Esophagus muscularis mucosa (tissue), 4 donors: ENCODE data around the gene ZC3H18. TPM values are rescaled to one million over a fixed set of nuclear protein-coding genes. Genes with fewer than 3 reads are reported as not detected.
"Not testable (repeated sequence)": the region's sequence is repeated elsewhere in the genome, so short reads cannot be mapped to it uniquely, and the experiment has no call there.

Experiments
- DNase-seq: peaks from one replicate; pipeline ENCODE4 v3.0.0-alpha.2; 2017; ENCODE audit errors: extremely low spot score
- H3K27ac ChIP-seq, 4 donors: fragments of 200-600 bp; sonication (generic); replicated peaks in 1 of 4; 1 replicate in 3 of 4; 2 replicates in 1 of 4; pipeline ENCODE4 v1.5.1; 2016 to 2019; ENCODE audit warnings: mild to moderate bottlenecking in 1 of 4
- H3K27me3 ChIP-seq, 4 donors: fragments of 200-600 bp; sonication (generic); one replicate each; pipeline versions ENCODE4 v1.5.1 to v1.6.0; 2016 to 2019
- H3K36me3 ChIP-seq, 4 donors: fragments of 200-600 bp; sonication (generic); one replicate each; pipeline ENCODE4 v1.5.1; 2016 to 2019
- H3K4me1 ChIP-seq, 4 donors: fragments of 200-600 bp; sonication (generic); one replicate each; pipeline ENCODE4 v1.5.1; 2016 to 2019
- H3K4me3 ChIP-seq, 4 donors: fragments of 200-600 bp; sonication (generic); 1 replicate in 2 of 4; 2 replicates in 2 of 4; pipeline ENCODE4 v1.5.1; 2016 to 2019; ENCODE audit warnings: mild to moderate bottlenecking in 4 of 4, moderate library complexity in 1 of 4
- H3K9me3 ChIP-seq, 4 donors: fragments of 200-600 bp; sonication (generic); 1 replicate in 3 of 4; 2 replicates in 1 of 4; pipeline ENCODE4 v1.5.1; 2016 to 2019
- EP300 ChIP-seq: sonication (generic); formaldehyde crosslinking; IDR thresholded peaks from one replicate; pipeline ENCODE4 v1.6.1; 2017; ENCODE audit warnings: antibody characterized with exemption
- POLR2A ChIP-seq: fragments of 450-650 bp; IDR thresholded peaks from one replicate; pipeline ENCODE4 v1.6.1; 2017; ENCODE audit warnings: antibody characterized with exemption, moderate library complexity, mild to moderate bottlenecking, low read depth
- POLR2AphosphoS5 ChIP-seq, 2 donors: sonication (generic); formaldehyde crosslinking; IDR thresholded peaks; one replicate each; pipeline ENCODE4 v1.6.1; 2017; ENCODE audit warnings: antibody characterized with exemption in 2 of 2
- WGBS: methylation state at CpG from one replicate; pipeline ENCODE4 v1.1.5; 2018; 5-methylcytosine and 5-hydroxymethylcytosine counted together
- intact Hi-C: fragments of 100-400 bp; cut with DNase I; formaldehyde crosslinking; loops from one replicate; pipeline ENCODE4 v1.15.1; 2023
- total RNA-seq, 4 donors: library from RNA; depleted of rRNA; stranded (reverse); fragments of >200 nt; gene quantifications; one replicate each; pipeline versions ENCODE4 v1.1.0 to v1.2.1, GENCODE V29; 2016
- TF ChIP-seq, protein P1 (sequence below), 3 experiments: fragments of 200-600 bp in 2 of 3; fragments of 450-650 bp in 1 of 3; sonication (generic) in 2 of 3; IDR thresholded peaks; one replicate each; pipeline ENCODE4 v1.5.1; 2017 to 2019; ENCODE audit warnings: antibody characterized with exemption in 3 of 3, mild to moderate bottlenecking in 2 of 3, moderate library complexity in 1 of 3

Gene ZC3H18
- total RNA-seq, 4 donors from 2014 or later, result 15.9 to 29.1 (median 26.6) TPM

DNA sequence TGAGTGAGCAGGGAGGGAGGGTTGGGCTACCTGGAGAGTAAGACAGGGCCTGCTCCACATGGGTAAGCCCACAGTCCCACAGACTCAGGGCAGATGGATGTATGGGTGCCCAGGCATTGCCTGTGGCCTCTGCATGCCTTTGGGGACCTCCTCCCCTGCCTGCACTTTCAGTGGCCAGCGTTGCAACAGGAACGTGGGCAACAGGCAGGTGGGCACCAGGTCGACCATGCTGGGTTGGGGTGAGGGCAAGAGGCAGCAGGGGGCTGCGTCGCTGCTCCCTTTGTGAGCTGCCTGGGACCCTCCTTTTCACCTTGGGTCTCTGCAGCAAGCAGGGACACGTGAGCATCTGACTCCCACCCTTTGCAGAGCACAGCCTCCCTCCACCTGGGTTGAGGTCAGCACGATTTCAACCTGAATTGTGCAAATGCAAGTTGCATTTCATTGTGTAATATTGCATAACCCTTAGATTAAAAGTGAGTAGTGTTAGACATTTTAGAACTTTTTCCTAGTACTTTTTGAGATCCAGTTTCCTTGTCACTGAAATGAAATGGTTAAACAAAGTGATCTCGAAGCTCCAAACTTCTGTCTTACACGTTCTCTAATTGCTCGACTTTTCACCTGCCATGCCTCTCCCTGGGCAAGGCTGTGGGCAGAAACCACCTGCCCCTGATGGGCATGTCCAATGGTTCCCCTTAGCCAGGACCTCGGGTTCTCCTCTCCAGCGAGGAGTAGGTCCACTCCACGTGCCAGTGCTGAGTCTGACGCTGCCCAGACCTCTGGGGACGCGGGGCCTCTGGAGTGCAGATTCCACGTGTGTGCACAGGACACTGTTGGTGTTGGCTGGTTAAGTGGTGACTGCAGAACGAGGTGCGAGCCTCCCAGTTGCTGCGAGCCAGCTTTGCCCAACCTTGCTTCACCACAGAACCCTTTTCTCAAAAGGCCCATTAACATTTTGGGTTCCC lies 35.3 kb downstream of the ZC3H18 start:
- H3K4me3 ChIP-seq, result no peak overlapping the region
- H3K9me3 ChIP-seq, result no peaks in the 10 kb centered on the region
- H3K4me1 ChIP-seq, result peaks cover 5 to 9% (median 6%) of the 10 kb centered on the region in 4 donors
- no peak for DNase-seq
- H3K27ac ChIP-seq, result no peak overlapping the region
- 73% methylated on average over 14 of the region's 20 CpGs for WGBS
- TF ChIP-seq, protein P1, sequence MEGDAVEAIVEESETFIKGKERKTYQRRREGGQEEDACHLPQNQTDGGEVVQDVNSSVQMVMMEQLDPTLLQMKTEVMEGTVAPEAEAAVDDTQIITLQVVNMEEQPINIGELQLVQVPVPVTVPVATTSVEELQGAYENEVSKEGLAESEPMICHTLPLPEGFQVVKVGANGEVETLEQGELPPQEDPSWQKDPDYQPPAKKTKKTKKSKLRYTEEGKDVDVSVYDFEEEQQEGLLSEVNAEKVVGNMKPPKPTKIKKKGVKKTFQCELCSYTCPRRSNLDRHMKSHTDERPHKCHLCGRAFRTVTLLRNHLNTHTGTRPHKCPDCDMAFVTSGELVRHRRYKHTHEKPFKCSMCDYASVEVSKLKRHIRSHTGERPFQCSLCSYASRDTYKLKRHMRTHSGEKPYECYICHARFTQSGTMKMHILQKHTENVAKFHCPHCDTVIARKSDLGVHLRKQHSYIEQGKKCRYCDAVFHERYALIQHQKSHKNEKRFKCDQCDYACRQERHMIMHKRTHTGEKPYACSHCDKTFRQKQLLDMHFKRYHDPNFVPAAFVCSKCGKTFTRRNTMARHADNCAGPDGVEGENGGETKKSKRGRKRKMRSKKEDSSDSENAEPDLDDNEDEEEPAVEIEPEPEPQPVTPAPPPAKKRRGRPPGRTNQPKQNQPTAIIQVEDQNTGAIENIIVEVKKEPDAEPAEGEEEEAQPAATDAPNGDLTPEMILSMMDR (IDR thresholded peaks at IDR 0.05), result no peak
- TF ChIP-seq EP300, result no peak
- TF ChIP-seq POLR2AphosphoS5 (IDR thresholded peaks at IDR 0.05), result no peak
- no peak for TF ChIP-seq POLR2A
- peaks cover 33 to 96% (median 78%) of the 10 kb centered on the region in 4 donors for H3K36me3 ChIP-seq
- H3K27me3 ChIP-seq, result no peaks in the 10 kb centered on the region
- intact Hi-C loops, result no loop called here

DNA sequence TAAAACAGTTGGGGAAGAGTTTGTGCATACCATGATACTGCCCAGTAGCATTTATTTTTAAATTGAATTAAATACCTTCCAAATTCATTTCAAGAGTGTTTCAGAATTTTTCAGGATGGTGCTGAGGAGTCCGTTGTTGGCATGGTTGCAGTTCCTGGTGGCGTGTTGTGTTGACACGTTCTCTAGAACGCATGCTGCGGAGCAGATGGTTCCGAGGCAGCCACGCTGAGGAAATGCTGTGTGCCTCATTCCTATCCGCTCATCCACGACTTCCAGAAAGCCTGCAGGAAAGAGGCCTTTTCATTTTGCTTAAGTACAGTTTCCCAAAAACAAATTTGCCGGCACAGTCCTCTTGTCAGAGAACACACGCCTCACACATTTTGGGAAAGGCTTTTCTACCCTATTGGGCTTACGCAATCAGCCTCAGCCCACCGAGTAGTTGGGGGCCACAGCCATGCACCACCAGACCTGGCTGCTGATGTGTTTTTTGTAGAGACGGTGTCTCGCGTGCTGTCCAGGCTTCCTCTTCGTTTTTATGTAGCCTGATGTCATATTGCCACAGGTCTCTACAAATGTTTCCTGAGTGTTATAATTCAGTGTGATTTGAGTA lies 36.0 kb downstream of the ZC3H18 start:
- H3K4me3 ChIP-seq, result no peak overlapping the region
- intact Hi-C loops, result no loop called here
- H3K27me3 ChIP-seq, result no peaks in the 10 kb centered on the region
- no peaks in the 10 kb centered on the region for H3K9me3 ChIP-seq
- no peak for TF ChIP-seq POLR2AphosphoS5 (IDR thresholded peaks at IDR 0.05)
- 90% methylated on average over 17 of the region's 17 CpGs for WGBS
- no peak for DNase-seq
- H3K4me1 ChIP-seq, result peaks cover 0 to 2% (median 0%) of the 10 kb centered on the region in 4 donors
- H3K36me3 ChIP-seq, result peaks cover 33 to 96% (median 78%) of the 10 kb centered on the region in 4 donors
- no peak overlapping the region for H3K27ac ChIP-seq

DNA sequence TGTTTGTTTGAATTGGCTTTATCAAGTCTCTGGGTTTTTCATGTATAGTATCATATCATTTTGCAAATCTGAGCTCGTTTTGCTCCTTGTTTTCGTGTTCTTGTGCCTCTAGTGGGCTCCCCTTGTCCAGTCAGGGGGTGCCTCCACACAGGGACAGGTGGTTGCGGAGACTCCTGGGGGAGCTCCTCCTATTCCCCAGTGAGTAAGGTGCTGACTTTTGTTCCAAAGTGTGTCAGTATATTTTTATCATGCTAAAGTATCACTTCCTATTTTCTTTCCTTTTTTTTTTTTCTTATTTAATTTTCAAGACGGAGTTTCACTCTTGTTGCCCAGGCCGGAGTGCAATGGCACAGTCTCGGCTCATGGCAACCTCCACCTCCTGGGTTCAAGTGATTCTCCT lies 37.9 kb downstream of the ZC3H18 start:
- DNase-seq, result no peak
- WGBS, result 85% methylated on average over 6 of the region's 6 CpGs
- H3K27me3 ChIP-seq, result no peaks in the 10 kb centered on the region
- no peak overlapping the region for H3K27ac ChIP-seq
- intact Hi-C loops, result no loop called here
- peaks cover 35 to 96% (median 77%) of the 10 kb centered on the region in 4 donors for H3K36me3 ChIP-seq
- TF ChIP-seq POLR2A (no peak), POLR2AphosphoS5 (IDR thresholded peaks at IDR 0.05) (no peak), EP300 (no peak)
- TF ChIP-seq, protein P1 (IDR thresholded peaks at IDR 0.05), result no peak
- no peaks in the 10 kb centered on the region for H3K9me3 ChIP-seq
- H3K4me1 ChIP-seq, result no peaks in the 10 kb centered on the region
- H3K4me3 ChIP-seq, result no peak overlapping the region

DNA sequence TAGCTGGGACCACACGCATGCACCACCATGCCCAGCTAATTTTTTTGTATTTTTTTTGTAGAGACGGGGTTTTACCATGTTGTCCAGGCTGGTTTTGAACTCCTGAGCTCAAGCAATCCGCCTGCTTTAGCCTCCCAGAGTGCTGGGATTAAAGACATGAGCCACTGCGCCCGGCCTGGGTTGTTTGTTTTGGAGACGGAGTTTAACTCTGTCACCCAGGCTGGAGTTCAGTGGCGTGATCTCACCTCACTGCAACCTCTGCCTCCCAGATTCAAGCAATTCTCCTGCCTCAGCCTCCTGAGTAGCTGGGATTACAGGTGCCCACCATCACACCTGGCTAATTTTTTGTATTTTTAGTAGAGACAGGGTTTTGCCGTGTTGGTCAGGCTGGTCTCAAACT lies 39.2 kb downstream of the ZC3H18 start:
- H3K4me3 ChIP-seq, intact Hi-C loops, H3K4me1 ChIP-seq, DNase-seq, H3K27ac ChIP-seq, H3K27me3 ChIP-seq, H3K9me3 ChIP-seq: not testable (repeated sequence)
- 85% methylated on average over 8 of the region's 8 CpGs for WGBS
- peaks cover 35 to 95% (median 82%) of the 10 kb centered on the region in 4 donors for H3K36me3 ChIP-seq

DNA sequence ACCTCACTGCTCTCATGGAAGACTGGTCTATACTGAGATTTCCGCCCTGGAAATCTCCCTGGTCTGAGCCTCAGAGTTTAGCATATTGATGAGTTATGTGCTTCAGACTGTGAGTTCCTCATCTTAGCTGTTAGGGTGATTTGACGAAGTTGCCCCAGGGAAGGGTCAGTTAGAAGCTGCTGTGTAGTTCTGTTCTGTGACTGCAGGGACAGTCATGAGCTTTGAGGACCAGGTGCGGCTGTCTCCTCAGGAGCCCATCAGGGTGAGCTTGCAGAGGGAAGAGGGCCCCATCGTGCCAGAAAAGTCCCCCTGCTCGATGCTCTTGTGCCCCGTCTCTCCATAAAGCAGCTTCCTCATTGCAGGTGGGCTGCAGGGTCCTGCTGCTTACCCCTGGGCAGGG lies 39.9 kb downstream of the ZC3H18 start:
- Histone ChIP-seq H3K36me3 (peaks cover 35 to 92% (median 79%) of the 10 kb centered on the region in 4 donors), H3K4me3 (no peak overlapping the region), H3K27me3 (no peaks in the 10 kb centered on the region), H3K27ac (no peak overlapping the region), H3K9me3 (no peaks in the 10 kb centered on the region), H3K4me1 (peaks cover 0 to 6% (median 3%) of the 10 kb centered on the region in 4 donors)
- TF ChIP-seq POLR2A, result no peak
- TF ChIP-seq POLR2AphosphoS5 (IDR thresholded peaks at IDR 0.05), result no peak
- no peak for TF ChIP-seq EP300
- TF ChIP-seq, protein P1 (IDR thresholded peaks at IDR 0.05), result no peak
- no peak for DNase-seq
- 91% methylated on average over 6 of the region's 6 CpGs for WGBS
- intact Hi-C loops, result no loop called here
